ENCODE measurements around the gene SP7.
"Not testable (repeated sequence)": the region's sequence is repeated elsewhere in the genome, so short reads cannot be mapped to it uniquely, and the experiment has no call there.

The SP7 gene

GRCh38 chr12:53308276-53308675 is 27.9 kb downstream of the SP7 start:
- DNase-seq, result no peak

DNA sequence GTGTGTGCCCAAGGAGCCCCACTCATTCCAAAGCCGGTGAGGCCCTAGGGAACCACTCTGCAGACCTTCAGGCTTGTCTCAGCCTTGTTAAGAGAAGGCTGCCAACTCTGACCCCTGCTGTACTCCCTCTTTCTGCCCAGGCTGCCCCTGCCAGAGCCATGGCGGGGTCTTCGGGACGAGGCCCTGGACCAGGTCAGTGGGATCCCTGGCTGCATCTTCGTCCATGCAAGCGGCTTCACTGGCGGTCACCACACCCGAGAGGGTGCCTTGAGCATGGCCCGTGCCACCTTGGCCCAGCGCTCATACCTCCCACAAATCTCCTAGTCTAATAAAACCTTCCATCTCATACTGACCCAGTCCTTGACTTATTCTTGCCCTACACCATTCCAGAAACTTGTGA is 29.3 kb downstream of the SP7 start:
- DNase-seq, result no peak

- no peak for DNase-seq
Observed at GRCh38 chr12:53302903-53303302, 33.3 kb downstream of the SP7 start.

- no peak for DNase-seq
Observed at GRCh38 chr12:53300187-53300586, 36.0 kb downstream of the SP7 start.

- peak; percentile 60 for DNase-seq
Observed at GRCh38 chr12:53299454-53300180, 36.5 kb downstream of the SP7 start, which contains the start of gene MYG1. Gene MYG1, plus strand, starts transcription at chr12:53299695. Its CDS starts 43 bp downstream, at chr12:53299738.

DNA sequence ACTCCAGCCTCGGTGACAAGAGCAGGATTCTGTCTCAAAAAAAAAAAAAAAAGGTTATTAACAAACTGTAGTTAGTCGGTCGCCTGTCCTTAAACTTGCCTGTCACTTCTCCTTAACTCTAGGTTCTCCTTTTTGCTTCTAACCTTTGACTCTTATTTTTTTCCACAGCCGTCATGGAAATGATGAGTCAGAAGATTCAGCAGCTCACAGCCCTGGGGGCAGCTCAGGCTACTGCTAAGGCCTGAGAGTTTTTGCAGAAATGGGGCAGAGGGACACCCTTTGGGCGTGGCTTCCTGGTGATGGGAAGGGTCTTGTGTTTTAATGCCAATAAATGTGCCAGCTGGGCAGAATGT is 37.1 kb downstream of the SP7 start:
- DNase-seq, result no peak

DNA sequence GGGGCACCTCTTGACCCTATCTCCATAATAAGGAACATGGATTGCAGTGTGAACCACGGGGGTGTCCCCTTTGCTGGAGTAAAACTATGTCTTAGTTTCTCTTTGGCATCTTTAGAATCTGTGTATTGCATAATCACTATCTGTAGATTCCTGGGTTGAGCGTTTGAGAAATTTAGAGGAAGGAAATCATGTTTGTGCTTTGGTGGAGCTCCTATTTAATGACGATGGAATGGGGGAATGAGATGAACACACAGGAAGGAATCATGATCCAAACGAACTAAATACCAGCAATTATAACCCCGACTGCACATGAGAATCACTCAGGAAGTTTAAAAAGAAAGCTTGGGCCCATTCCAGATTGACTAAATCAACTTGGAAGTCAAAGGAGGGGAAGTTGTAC is 38.0 kb downstream of the SP7 start:
- no peak for DNase-seq

DNA sequence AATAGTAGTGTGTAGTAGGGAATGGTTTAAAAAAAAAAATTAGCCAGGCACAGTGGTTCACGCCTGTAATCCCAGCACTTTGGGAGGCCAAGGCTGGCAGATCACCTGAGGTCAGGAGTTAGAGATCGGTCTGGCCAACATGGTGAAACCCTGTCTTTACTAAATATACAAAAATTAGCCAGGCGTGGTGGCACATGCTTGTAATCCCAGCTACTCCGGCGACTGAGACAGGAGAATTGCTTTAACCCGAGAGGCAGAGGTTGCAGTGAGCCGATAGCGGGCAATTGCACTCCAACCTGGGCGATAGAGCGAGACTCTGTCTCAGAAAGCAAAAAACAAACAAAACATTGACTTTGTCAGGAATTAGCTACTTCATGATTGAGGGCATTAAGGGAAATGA is 39.0 kb downstream of the SP7 start:
- DNase-seq, result not testable (repeated sequence)

GRCh38 chr12:53295891-53296219 is 40.3 kb downstream of the SP7 start:
- DNase-seq, result no peak

GRCh38 chr12:53295070-53295890 is 40.9 kb downstream of the SP7 start, which contains the start of gene PFDN5:
Gene PFDN5, plus strand, starts transcription at chr12:53295542. Its CDS starts 26 bp downstream, at chr12:53295568.
- DNase-seq, result peak; percentile 69

DNA sequence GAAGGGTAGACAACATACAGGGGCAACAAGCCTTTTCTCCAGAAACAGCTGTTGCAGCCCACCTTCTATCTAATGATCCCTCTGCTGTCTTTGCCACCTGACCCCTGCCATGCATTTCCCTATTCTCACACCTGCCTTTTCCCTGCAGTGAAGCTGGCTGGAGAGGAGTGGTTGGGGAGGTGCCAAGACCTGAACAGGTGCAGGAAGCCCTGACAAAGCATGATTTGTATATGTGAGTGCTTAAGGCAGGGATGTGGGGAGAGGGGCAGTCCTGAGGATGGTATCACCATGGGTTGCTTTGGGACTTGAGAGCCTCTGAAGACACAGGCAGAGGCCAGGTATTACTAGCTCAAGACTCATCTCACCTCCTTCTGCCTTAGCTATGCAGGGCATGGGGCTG is 43.7 kb downstream of the SP7 start:
- no peak for DNase-seq

GRCh38 chr12:53290661-53291060 is 45.5 kb downstream of the SP7 start:
- no peak for DNase-seq

GRCh38 chr12:53289891-53290290 is 46.3 kb downstream of the SP7 start:
- no peak for DNase-seq

DNA sequence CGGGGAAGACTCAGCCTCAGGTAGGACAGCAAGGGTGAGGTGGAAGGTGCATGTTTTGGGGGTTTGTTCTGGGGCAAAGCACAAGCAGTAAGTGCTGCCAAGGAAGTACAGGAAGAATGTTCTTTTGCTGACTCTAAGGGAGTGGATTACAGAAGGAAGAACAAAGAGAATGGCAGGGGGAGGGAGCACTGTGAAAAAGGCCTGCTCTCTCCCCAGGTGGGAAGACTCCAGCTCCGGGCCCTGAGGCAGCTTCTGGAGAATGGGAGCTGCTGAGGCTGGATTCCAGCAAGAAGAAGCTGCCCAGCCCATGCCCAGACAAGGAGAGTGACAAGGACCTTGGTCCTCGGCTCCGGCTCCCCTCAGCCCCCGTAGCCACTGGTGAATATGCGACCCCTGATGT is 47.8 kb downstream of the SP7 start:
- no peak for DNase-seq

DNA sequence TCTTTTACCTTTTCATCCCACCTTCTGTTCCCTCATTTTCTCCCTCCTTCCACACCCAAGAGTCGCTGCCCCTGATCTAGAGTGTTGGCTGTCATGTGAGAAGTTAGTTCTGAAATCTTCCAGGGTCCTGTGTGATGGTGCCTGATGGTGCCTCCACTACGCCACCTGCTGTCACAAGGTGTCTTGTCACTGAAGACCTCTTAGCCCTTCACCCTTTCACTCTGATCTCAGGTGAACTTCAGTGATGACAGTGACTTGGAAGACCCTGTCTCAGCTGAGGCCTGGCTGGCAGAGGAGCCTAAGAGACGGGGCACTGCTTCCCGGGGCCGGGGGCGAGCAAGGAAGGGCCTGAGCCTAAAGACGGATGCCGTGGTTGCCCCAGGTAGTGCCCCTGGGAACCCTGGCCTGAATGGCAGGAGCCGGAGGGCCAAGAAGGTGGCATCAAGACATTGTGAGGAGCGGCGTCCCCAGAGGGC is 48.4 kb downstream of the SP7 start:
- DNase-seq, result no peak

DNA sequence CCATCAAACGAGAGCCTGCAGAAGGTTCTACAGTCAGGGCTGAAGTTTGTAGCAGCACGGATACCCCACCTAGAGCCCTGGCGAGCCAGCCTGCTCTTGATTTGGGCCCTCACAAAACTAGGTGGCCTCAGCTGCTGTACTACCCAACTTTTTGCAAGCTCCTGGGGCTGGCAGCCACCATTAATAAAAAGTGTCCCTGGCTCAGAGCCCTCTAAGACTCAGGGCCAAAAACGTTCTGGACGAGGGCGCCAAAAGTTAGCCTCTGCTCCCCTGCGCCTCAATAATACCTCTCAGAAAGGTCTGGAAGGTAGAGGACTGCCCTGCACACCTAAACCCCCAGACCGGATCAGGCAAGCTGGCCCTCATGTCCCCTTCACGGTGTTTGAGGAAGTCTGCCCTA is 49.7 kb downstream of the SP7 start:
- no peak for DNase-seq

DNA sequence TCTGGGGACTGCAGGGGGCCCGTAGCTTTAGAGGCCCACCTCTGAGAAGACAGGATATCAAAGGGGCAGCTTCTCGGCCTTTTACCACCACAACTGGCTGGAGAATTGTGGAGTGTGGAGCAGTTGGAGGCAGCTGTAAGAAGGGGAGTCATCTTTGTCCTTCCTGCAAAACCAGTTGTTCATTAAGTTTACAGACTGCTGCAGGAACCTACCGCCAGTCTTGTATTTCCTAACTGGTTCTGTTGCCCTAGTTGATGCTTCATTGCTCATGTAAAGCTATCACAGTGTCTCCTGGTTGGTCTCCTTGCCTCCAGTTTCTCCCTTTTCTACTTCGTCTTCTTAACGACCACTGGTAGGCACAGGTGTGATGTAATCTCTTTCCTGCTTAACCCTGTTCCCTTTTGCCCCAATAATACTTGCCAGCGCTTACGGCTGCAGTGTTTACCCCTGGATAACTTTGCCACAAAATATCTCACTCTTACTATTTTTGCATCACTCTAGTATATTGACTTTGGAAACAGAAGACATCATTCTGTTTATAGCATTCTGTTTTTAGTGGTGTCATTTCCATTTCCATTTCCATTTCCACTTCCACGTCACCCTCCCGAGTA is 56.2 kb downstream of the SP7 start:
- DNase-seq, result no peak

DNA sequence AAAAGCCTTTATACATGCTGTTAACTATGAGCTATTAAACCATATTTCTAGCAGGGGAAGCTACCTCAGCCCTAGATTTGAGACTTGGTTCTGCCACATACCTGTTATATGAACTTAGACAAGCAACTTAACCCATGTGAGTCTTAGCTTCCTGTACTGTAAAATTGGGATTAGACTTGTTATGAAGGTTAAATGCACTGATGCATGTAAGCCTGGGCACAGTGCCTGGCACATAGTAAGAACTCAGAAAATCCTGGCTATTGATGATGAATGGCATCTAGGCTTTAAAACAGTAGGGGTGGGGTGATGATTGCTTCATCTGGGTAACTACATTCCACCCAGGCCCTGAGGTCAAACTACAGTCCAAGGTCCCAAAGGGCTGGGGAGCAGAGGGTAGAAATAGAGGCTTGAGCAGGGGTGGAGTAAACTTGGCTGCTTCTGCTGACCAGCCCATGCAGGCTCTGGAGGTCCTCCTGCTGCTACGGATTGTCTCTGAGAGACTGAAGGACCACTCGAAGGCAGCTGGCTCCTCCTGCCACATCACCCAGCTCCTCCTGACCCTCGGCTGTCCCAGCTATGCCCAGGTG is 56.8 kb downstream of the SP7 start:
- no peak for DNase-seq

DNA sequence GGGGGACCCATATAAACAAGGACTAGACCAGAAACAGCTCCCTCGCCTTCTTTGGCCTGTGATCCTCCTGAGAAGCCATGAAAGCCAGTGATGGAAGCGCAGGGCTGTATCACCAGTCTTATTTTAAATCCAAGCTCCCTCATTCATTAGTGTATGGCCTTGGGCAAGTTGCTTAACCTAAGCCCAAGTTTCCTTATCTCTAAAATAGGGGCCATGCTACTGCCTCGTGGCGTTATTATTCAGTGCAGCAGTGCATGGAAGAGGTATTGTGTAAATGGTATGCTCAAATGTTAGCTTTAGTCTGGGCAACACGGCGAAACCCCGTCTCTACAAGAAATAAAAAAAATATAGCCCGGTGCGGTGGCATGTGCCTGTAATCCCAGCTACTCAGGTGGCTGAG is 58.2 kb downstream of the SP7 start:
- no peak for DNase-seq

Data from NCI-H446 treated with DMSO at 0.1 percent for 48 hours (cell line).